HG02943 (cell line): Measurements from ENCODE around the gene MYL9.
"Not testable (repeated sequence)": the region's sequence is repeated elsewhere in the genome, so short reads cannot be mapped to it uniquely, and the experiment has no call there.

Source experiments
- ATAC-seq: cut with Tn5 transposase; IDR thresholded peaks from one replicate; pipeline ENCODE4 v1.9.1; 2021; ENCODE audit warnings: mild to moderate bottlenecking, low read depth, moderate library complexity; ENCODE audit not compliant: unreplicated experiment

The MYL9 gene

GRCh38 chr20:36541227-36541767 lies at the start of gene MYL9:
MYL9 (plus strand) TSS chr20:36541519; CDS start chr20:36544885, 3,366 bp downstream.
- no peak for ATAC-seq

GRCh38 chr20:36491901-36492617 lies 49.3 kb upstream of the MYL9 start:
- no peak for ATAC-seq

- no peak for ATAC-seq
Measured at GRCh38 chr20:36493051-36493800, 48.1 kb upstream of the MYL9 start.

GRCh38 chr20:36493801-36494114 lies 47.6 kb upstream of the MYL9 start:
- ATAC-seq, result no peak

- ATAC-seq, result no peak
Measured at GRCh38 chr20:36496707-36497669, 44.3 kb upstream of the MYL9 start.

GRCh38 chr20:36497856-36498255 lies 43.5 kb upstream of the MYL9 start:
- no peak for ATAC-seq

GRCh38 chr20:36498386-36499179 lies 42.7 kb upstream of the MYL9 start:
- ATAC-seq, result no peak

- no peak for ATAC-seq
Measured at GRCh38 chr20:36499211-36499610, 42.1 kb upstream of the MYL9 start.

- no peak for ATAC-seq
Measured at GRCh38 chr20:36499723-36500501, 41.4 kb upstream of the MYL9 start.

GRCh38 chr20:36501367-36502006 lies 39.8 kb upstream of the MYL9 start:
- no peak for ATAC-seq

- ATAC-seq, result no peak
Measured at GRCh38 chr20:36504295-36504694, 37.0 kb upstream of the MYL9 start.

- ATAC-seq, result no peak
Measured at GRCh38 chr20:36506253-36506652, 35.1 kb upstream of the MYL9 start.

GRCh38 chr20:36507746-36508145 lies 33.6 kb upstream of the MYL9 start:
- ATAC-seq, result no peak

- no peak for ATAC-seq
Measured at GRCh38 chr20:36519012-36519719, 22.2 kb upstream of the MYL9 start.

- no peak for ATAC-seq
Measured at GRCh38 chr20:36519944-36520343, 21.4 kb upstream of the MYL9 start.

GRCh38 chr20:36521526-36521925 lies 19.8 kb upstream of the MYL9 start:
- ATAC-seq, result no peak

GRCh38 chr20:36522412-36522811 lies 18.9 kb upstream of the MYL9 start:
- ATAC-seq, result not testable (repeated sequence)

- no peak for ATAC-seq
Measured at GRCh38 chr20:36523341-36523740, 18.0 kb upstream of the MYL9 start.
